ENCODE data around the gene MMP17. TPM values are rescaled to one million over a fixed set of nuclear protein-coding genes. Genes with fewer than 3 reads are reported as not detected.

The MMP17 gene
- total and polyA plus RNA-seq, 9 donors, result 0.78 to 15.6 (median 13.3) TPM

- 82 to 89% (median 89%) methylated on average over 10 of the region's 10 CpGs for WGBS, 3 donors
- H3K27me3 ChIP-seq, result no peaks in the 10 kb centered on the region
- intact Hi-C loops (cut with DNase I), result no loop called here
These were observed 33.6 kb upstream of the MMP17 start for GRCh38 chr12:131794573-131794972.

GRCh38 chr12:131795064-131795463, 33.1 kb upstream of the MMP17 start:
- WGBS, 3 donors, result 81 to 84% (median 83%) methylated on average over 13 to 14 of the region's 14 CpGs
- TF ChIP-seq POLR2A (IDR thresholded peaks at IDR 0.05), result no peak
- no peak for TF ChIP-seq EP300 (IDR thresholded peaks at IDR 0.05)
- TF ChIP-seq CTCF (IDR thresholded peaks at IDR 0.05), result no peak
- Histone ChIP-seq H3K9me3 (no peaks in the 10 kb centered on the region), H3K4me1 (ENCODE audit: insufficient read depth) (no peaks in the 10 kb centered on the region), H3K27ac (no peak overlapping the region), H3K36me3 (no peaks in the 10 kb centered on the region), H3K4me3 (no peak overlapping the region), H3K27me3 (no peaks in the 10 kb centered on the region)
- DNase-seq, result no peak
- intact Hi-C loops (cut with DNase I), result no loop called here

More at GRCh38 chr12:131794573-131794972, 33.6 kb upstream of the MMP17 start:
- H3K4me1 ChIP-seq (ENCODE audit: insufficient read depth), result no peaks in the 10 kb centered on the region
- H3K36me3 ChIP-seq, result no peaks in the 10 kb centered on the region
- H3K9me3 ChIP-seq, result no peaks in the 10 kb centered on the region
- H3K4me3 ChIP-seq, result no peak overlapping the region
- TF ChIP-seq CTCF (IDR thresholded peaks at IDR 0.05) (no peak), EP300 (IDR thresholded peaks at IDR 0.05) (no peak), POLR2A (IDR thresholded peaks at IDR 0.05) (no peak)
- H3K27ac ChIP-seq, result no peak overlapping the region
- DNase-seq, result no peak

GRCh38 chr12:131795690-131796410, 32.3 kb upstream of the MMP17 start:
- intact Hi-C loops (cut with DNase I), result no loop called here
- DNase-seq, result no peak
- TF ChIP-seq POLR2A (IDR thresholded peaks at IDR 0.05) (no peak), CTCF (IDR thresholded peaks at IDR 0.05) (no peak), EP300 (IDR thresholded peaks at IDR 0.05) (no peak)
- no peaks in the 10 kb centered on the region for H3K27me3 ChIP-seq
- no peaks in the 10 kb centered on the region for H3K4me1 ChIP-seq (ENCODE audit: insufficient read depth)
- no peaks in the 10 kb centered on the region for H3K36me3 ChIP-seq
- WGBS, 3 donors, result 75 to 77% (median 76%) methylated on average over 13 to 14 of the region's 15 CpGs
- H3K27ac ChIP-seq, result no peak overlapping the region
- H3K4me3 ChIP-seq, result no peak overlapping the region
- H3K9me3 ChIP-seq, result no peaks in the 10 kb centered on the region

GRCh38 chr12:131796411-131796736, 31.8 kb upstream of the MMP17 start:
- Histone ChIP-seq H3K4me1 (ENCODE audit: insufficient read depth) (no peaks in the 10 kb centered on the region), H3K36me3 (no peaks in the 10 kb centered on the region), H3K27ac (no peak overlapping the region), H3K4me3 (no peak overlapping the region), H3K27me3 (no peaks in the 10 kb centered on the region), H3K9me3 (no peaks in the 10 kb centered on the region)
- no peak for DNase-seq
- 94 to 97% (median 94%) methylated on average over 6 of the region's 6 CpGs for WGBS, 3 donors
- intact Hi-C loops (cut with DNase I), result no loop called here
- no peak for TF ChIP-seq POLR2A (IDR thresholded peaks at IDR 0.05)
- no peak for TF ChIP-seq EP300 (IDR thresholded peaks at IDR 0.05)
- no peak for TF ChIP-seq CTCF (IDR thresholded peaks at IDR 0.05)

Data from ovary (tissue), 9 donors.